ENCODE results near the gene GSC2. TPM values are rescaled to one million over a fixed set of nuclear protein-coding genes. Genes with fewer than 3 reads are reported as not detected.

Gene GSC2
- total and polyA plus RNA-seq, 11 donors, result not detected

- Histone ChIP-seq H3K27me3 (no peaks in the 10 kb centered on the region), H3K36me3 (peaks cover 0 to 7% (median 1%) of the 10 kb centered on the region in 9 donors), H3K9me3 (no peaks in the 10 kb centered on the region), H3K4me3 (no peak overlapping the region), H3K27ac (no peak overlapping the region), H3K4me1 (peaks cover 0 to 16% (median 9%) of the 10 kb centered on the region in 12 donors)
- DNase-seq (no peak), ATAC-seq (no peak)
- WGBS, 4 donors, result 73 to 76% (median 75%) methylated on average over 6 to 9 of the region's 9 CpGs
- TF ChIP-seq POLR2A (IDR thresholded peaks at IDR 0.05) (no peak), CTCF (IDR thresholded peaks at IDR 0.05) (no peak)
- intact Hi-C loops (cut with DNase I), result loop anchor here in 2 of 10 donors (10.0 kb wide), 2 partner anchors 212 to 272 kb away; no protein-coding TSS in a partner anchor
Observed at GRCh38 chr22:19182472-19183157, 32.5 kb upstream of the GSC2 start.

- peaks cover 0 to 5% (median 0%) of the 10 kb centered on the region in 9 donors for H3K36me3 ChIP-seq
Observed at GRCh38 chr22:19181786-19182471, 31.8 kb upstream of the GSC2 start.

GRCh38 chr22:19180740-19181410 is 30.8 kb upstream of the GSC2 start:
- 89 to 92% (median 91%) methylated on average over 9 to 11 of the region's 11 CpGs for WGBS, 4 donors
- no peak overlapping the region for H3K4me3 ChIP-seq
- H3K4me1 ChIP-seq, result peaks cover 0 to 27% (median 16%) of the 10 kb centered on the region in 12 donors
- H3K27ac ChIP-seq, result no peak overlapping the region
- DNase-seq, result no peak
- H3K9me3 ChIP-seq, result no peaks in the 10 kb centered on the region
- intact Hi-C loops (cut with DNase I), result loop anchor here in 2 of 10 donors (10.0 kb wide), 2 partner anchors 214 to 274 kb away; no protein-coding TSS in a partner anchor
- ATAC-seq, result no peak
- H3K27me3 ChIP-seq, result no peaks in the 10 kb centered on the region
- TF ChIP-seq CTCF (IDR thresholded peaks at IDR 0.05), result no peak
- no peak for TF ChIP-seq POLR2A (IDR thresholded peaks at IDR 0.05)
- peaks cover 0 to 5% (median 0%) of the 10 kb centered on the region in 9 donors for H3K36me3 ChIP-seq

More at GRCh38 chr22:19181786-19182471, 31.8 kb upstream of the GSC2 start:
- no peak overlapping the region for H3K4me3 ChIP-seq
- peaks cover 0 to 23% (median 15%) of the 10 kb centered on the region in 12 donors for H3K4me1 ChIP-seq
- no peaks in the 10 kb centered on the region for H3K9me3 ChIP-seq
- no peak overlapping the region for H3K27ac ChIP-seq
- 66 to 78% (median 70%) methylated on average over 9 to 12 of the region's 12 CpGs for WGBS, 4 donors
- no peak for DNase-seq
- H3K27me3 ChIP-seq, result no peaks in the 10 kb centered on the region
- TF ChIP-seq CTCF (IDR thresholded peaks at IDR 0.05) (no peak), POLR2A (IDR thresholded peaks at IDR 0.05) (no peak)
- ATAC-seq, result no peak
- intact Hi-C loops (cut with DNase I), result loop anchor here in 2 of 10 donors (10.0 kb wide), 2 partner anchors 213 to 273 kb away; no protein-coding TSS in a partner anchor

Data from heart left ventricle (tissue), 16 donors.